Suprapubic skin (tissue), 4 donors: Measurements from ENCODE around the gene B3GALT2. TPM values are rescaled to one million over a fixed set of nuclear protein-coding genes. Genes with fewer than 3 reads are reported as not detected.

ENCODE experiments used
- DNase-seq, 2 donors: peaks; one replicate each; pipeline ENCODE4 v3.0.0-alpha.2; 2019; ENCODE audit warnings: low spot score in 2 of 2
- H3K27ac ChIP-seq: fragments of 200-600 bp; sonication (generic); one replicate; pipeline ENCODE4 v1.5.1; 2019
- H3K27me3 ChIP-seq: fragments of 200-600 bp; sonication (generic); one replicate; pipeline ENCODE4 v1.5.1; 2019
- H3K36me3 ChIP-seq: fragments of 200-600 bp; sonication (generic); one replicate; pipeline ENCODE4 v1.5.1; 2019
- H3K4me1 ChIP-seq: fragments of 200-600 bp; sonication (generic); one replicate; pipeline ENCODE4 v1.5.1; 2019
- H3K4me3 ChIP-seq: fragments of 200-600 bp; sonication (generic); one replicate; pipeline ENCODE4 v1.5.1; 2019; ENCODE audit warnings: mild to moderate bottlenecking
- H3K9me3 ChIP-seq: fragments of 200-600 bp; sonication (generic); one replicate; pipeline ENCODE4 v1.5.1; 2019
- EP300 ChIP-seq: sonication (generic); formaldehyde crosslinking; IDR thresholded peaks from one replicate; pipeline ENCODE4 v1.6.1; 2017; ENCODE audit warnings: antibody characterized with exemption
- POLR2A ChIP-seq, 2 donors: fragments of 450-650 bp; IDR thresholded peaks; one replicate each; pipeline ENCODE4 v1.6.1; 2017; ENCODE audit warnings: antibody characterized with exemption in 2 of 2, mild to moderate bottlenecking in 2 of 2, moderate library complexity in 2 of 2
- POLR2AphosphoS5 ChIP-seq, 3 donors: sonication (generic); formaldehyde crosslinking; IDR thresholded peaks; one replicate each; pipeline ENCODE4 v1.6.1; 2017; ENCODE audit warnings: antibody characterized with exemption in 3 of 3
- WGBS: methylation state at CpG from one replicate; pipeline ENCODE4 v1.1.5; 2018; 5-methylcytosine and 5-hydroxymethylcytosine counted together
- total RNA-seq, 4 donors: library from RNA; depleted of rRNA; stranded (reverse); fragments of >200 nt; gene quantifications; one replicate each; pipeline ENCODE4 v1.1.0, GENCODE V29; 2016
- TF ChIP-seq, protein P1 (sequence below), 2 donors: fragments of 200-600 bp in 1 of 2; fragments of 450-650 bp in 1 of 2; sonication (generic) in 1 of 2; IDR thresholded peaks; one replicate each; pipeline ENCODE4 v1.5.1; 2016 to 2019; ENCODE audit warnings: antibody characterized with exemption in 2 of 2, mild to moderate bottlenecking in 1 of 2, moderate library complexity in 1 of 2

Gene B3GALT2
- total RNA-seq, 4 donors from 2014 or later, result 0.34 TPM; not detected in 3

- no peak for DNase-seq
- TF ChIP-seq, protein P1, sequence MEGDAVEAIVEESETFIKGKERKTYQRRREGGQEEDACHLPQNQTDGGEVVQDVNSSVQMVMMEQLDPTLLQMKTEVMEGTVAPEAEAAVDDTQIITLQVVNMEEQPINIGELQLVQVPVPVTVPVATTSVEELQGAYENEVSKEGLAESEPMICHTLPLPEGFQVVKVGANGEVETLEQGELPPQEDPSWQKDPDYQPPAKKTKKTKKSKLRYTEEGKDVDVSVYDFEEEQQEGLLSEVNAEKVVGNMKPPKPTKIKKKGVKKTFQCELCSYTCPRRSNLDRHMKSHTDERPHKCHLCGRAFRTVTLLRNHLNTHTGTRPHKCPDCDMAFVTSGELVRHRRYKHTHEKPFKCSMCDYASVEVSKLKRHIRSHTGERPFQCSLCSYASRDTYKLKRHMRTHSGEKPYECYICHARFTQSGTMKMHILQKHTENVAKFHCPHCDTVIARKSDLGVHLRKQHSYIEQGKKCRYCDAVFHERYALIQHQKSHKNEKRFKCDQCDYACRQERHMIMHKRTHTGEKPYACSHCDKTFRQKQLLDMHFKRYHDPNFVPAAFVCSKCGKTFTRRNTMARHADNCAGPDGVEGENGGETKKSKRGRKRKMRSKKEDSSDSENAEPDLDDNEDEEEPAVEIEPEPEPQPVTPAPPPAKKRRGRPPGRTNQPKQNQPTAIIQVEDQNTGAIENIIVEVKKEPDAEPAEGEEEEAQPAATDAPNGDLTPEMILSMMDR (IDR thresholded peaks at IDR 0.05), result no peak
- TF ChIP-seq POLR2A (IDR thresholded peaks at IDR 0.05), result no peak
- TF ChIP-seq POLR2AphosphoS5 (IDR thresholded peaks at IDR 0.05), result no peak
- TF ChIP-seq EP300, result no peak
- H3K36me3 ChIP-seq, result peaks cover 18% of the 10 kb centered on the region
- H3K4me3 ChIP-seq, result no peak overlapping the region
- H3K4me1 ChIP-seq, result peaks cover 4% of the 10 kb centered on the region
- H3K9me3 ChIP-seq, result no peaks in the 10 kb centered on the region
- no peaks in the 10 kb centered on the region for H3K27me3 ChIP-seq
- no peak overlapping the region for H3K27ac ChIP-seq
Measured at GRCh38 chr1:193221651-193222050, 35.2 kb upstream of the B3GALT2 start.

DNA sequence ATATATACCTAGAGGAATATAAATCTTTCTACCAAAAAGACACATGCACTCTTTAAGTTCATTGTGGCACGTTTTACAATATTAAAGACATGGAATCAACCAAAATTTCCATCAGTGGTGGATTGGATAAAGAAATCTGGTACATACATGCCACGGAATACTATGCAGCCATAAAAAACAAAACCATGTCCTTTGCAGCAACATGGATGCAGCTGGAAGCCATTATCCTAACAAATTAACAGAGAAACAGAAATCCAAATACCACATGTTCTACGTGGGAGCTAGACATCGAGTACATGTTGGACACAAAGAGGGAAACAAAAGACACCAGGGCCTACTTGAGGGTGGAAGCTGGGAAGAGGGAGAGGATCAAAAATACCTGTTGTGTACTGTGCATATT lies 33.0 kb upstream of the B3GALT2 start:
- 86% methylated on average over 4 of the region's 4 CpGs for WGBS
- Histone ChIP-seq H3K4me1 (peaks cover 4% of the 10 kb centered on the region), H3K27ac (no peak overlapping the region), H3K36me3 (peaks cover 28% of the 10 kb centered on the region), H3K27me3 (no peaks in the 10 kb centered on the region), H3K9me3 (no peaks in the 10 kb centered on the region), H3K4me3 (no peak overlapping the region)
- TF ChIP-seq, protein P1 (IDR thresholded peaks at IDR 0.05), result no peak
- TF ChIP-seq POLR2A (IDR thresholded peaks at IDR 0.05), result no peak
- TF ChIP-seq EP300, result no peak
- no peak for DNase-seq

DNA sequence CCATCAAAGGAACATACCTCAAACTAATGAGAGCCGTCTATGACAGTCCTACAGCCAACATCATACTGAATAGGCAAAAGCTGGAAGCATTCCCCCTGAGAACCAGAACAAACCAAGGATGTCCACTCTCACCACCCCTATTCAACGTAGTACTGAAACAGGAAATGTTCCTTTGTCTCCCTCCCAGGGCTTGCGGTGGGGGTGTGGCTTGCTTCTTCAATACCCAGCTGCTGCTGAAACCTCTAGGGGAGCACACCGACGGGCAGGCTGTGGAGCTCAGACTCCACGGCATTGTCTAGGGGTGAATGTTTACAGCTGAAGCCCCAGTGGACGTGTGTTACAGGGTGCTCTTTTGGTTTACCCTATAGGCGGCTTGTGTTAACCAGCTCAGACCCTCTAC lies 30.5 kb upstream of the B3GALT2 start:
- Histone ChIP-seq H3K4me3 (no peak overlapping the region), H3K9me3 (no peaks in the 10 kb centered on the region), H3K36me3 (peaks cover 41% of the 10 kb centered on the region), H3K27ac (no peak overlapping the region), H3K4me1 (peaks cover 3% of the 10 kb centered on the region), H3K27me3 (no peaks in the 10 kb centered on the region)
- no peak for DNase-seq
- TF ChIP-seq POLR2AphosphoS5 (IDR thresholded peaks at IDR 0.05), result no peak
- no peak for TF ChIP-seq EP300
- TF ChIP-seq, protein P1 (IDR thresholded peaks at IDR 0.05), result no peak
- no peak for TF ChIP-seq POLR2A (IDR thresholded peaks at IDR 0.05)
- 94% methylated on average over 7 of the region's 8 CpGs for WGBS

GRCh38 chr1:193213998-193214397 lies 27.6 kb upstream of the B3GALT2 start:
- WGBS, result 98% methylated on average over 4 of the region's 4 CpGs
- Histone ChIP-seq H3K27ac (no peak overlapping the region), H3K9me3 (no peaks in the 10 kb centered on the region), H3K4me1 (no peaks in the 10 kb centered on the region), H3K36me3 (peaks cover 41% of the 10 kb centered on the region), H3K27me3 (no peaks in the 10 kb centered on the region), H3K4me3 (no peak overlapping the region)
- no peak for TF ChIP-seq POLR2A (IDR thresholded peaks at IDR 0.05)
- TF ChIP-seq, protein P1 (IDR thresholded peaks at IDR 0.05), result no peak
- TF ChIP-seq EP300, result no peak
- TF ChIP-seq POLR2AphosphoS5 (IDR thresholded peaks at IDR 0.05), result no peak
- no peak for DNase-seq

GRCh38 chr1:193212637-193213036 lies 26.2 kb upstream of the B3GALT2 start:
- Histone ChIP-seq H3K36me3 (peaks cover 37% of the 10 kb centered on the region), H3K27me3 (no peaks in the 10 kb centered on the region), H3K9me3 (no peaks in the 10 kb centered on the region), H3K27ac (no peak overlapping the region), H3K4me3 (no peak overlapping the region), H3K4me1 (no peaks in the 10 kb centered on the region)
- DNase-seq, result no peak
- 96% methylated on average over 2 of the region's 2 CpGs for WGBS
- TF ChIP-seq EP300 (no peak), POLR2AphosphoS5 (IDR thresholded peaks at IDR 0.05) (no peak), POLR2A (IDR thresholded peaks at IDR 0.05) (no peak)
- TF ChIP-seq, protein P1 (IDR thresholded peaks at IDR 0.05), result no peak
